RWPE1 (cell line): Measurements from ENCODE around the gene FGFR3.

Experiments
- CTCF ChIA-PET: fragments of 350-600 bp; sonication (Branson Sonifier 250); formaldehyde crosslinking; extraction: SDS; loops from one replicate; lab custom pipeline; 2021; lab: Yijun Ruan, JAX
- POLR2A ChIA-PET: fragments of 400-600 bp; formaldehyde crosslinking; extraction: SDS; loops from one replicate; lab custom pipeline; 2020; ENCODE audit warnings: antibody characterized with exemption; ENCODE audit not compliant: low non-redundant PET; lab: Yijun Ruan, JAX
- DNase-seq: peaks from one replicate; pipeline ENCODE4 v3.0.0; 2012; ENCODE audit warnings: low spot score
- H3K27ac ChIP-seq: fragments of 450-650 bp; 2 replicates; pipeline ENCODE4 v1.5.1; 2017
- TF ChIP-seq, protein P1 (sequence below): fragments of 450-650 bp; conservative IDR thresholded peaks from 2 replicates; pipeline ENCODE4 v1.5.1; 2017; ENCODE audit warnings: low read depth, mild to moderate bottlenecking

Gene FGFR3

DNA sequence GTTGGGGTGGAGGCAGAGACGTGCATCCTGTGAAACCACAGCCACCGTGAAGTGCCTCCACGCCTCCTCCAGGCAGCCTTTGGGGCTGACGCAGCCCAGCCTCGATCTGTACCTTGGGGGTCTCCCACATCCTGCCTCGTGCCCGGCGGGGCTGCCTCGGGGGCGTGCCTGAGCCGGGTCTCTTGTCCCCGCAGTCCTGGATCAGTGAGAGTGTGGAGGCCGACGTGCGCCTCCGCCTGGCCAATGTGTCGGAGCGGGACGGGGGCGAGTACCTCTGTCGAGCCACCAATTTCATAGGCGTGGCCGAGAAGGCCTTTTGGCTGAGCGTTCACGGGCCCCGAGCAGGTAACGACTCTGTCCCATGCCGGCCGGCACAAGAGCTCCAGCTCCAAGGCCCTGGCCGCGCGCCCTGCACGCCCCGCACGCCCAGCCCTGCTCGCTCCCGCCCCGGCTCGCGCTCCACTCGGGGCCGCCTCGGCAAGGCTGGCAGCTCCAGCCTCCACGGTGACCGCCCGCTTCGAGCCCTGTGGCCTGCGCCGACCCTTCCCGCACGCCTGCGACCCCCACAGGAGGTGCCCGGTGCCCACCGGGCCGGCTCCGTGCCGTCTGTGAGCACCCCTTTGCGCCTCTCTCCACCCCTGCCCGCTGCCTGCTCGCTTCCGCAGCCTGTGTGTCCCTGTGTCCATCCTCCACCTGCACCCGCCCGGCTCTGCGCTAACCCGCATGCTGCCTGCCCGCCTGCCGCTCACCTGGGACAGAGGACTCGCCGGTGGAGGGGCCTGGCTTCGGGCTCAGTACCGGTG, 9.8 kb downstream of the FGFR3 start:
- H3K27ac ChIP-seq: peak overlapping the region; percentile 91
- CTCF ChIA-PET: no interaction called here
- DNase-seq: no peak
- POLR2A ChIA-PET: no interaction called here
- TF ChIP-seq, protein P1, sequence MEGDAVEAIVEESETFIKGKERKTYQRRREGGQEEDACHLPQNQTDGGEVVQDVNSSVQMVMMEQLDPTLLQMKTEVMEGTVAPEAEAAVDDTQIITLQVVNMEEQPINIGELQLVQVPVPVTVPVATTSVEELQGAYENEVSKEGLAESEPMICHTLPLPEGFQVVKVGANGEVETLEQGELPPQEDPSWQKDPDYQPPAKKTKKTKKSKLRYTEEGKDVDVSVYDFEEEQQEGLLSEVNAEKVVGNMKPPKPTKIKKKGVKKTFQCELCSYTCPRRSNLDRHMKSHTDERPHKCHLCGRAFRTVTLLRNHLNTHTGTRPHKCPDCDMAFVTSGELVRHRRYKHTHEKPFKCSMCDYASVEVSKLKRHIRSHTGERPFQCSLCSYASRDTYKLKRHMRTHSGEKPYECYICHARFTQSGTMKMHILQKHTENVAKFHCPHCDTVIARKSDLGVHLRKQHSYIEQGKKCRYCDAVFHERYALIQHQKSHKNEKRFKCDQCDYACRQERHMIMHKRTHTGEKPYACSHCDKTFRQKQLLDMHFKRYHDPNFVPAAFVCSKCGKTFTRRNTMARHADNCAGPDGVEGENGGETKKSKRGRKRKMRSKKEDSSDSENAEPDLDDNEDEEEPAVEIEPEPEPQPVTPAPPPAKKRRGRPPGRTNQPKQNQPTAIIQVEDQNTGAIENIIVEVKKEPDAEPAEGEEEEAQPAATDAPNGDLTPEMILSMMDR: no peak

- CTCF ChIA-PET: interaction anchor here (0.6 to 0.7 kb wide), 2 partner anchors 51 to 425 kb away, joined by 3 to 5 read pairs; no protein-coding TSS in a partner anchor
- peak overlapping the region; percentile 91 for H3K27ac ChIP-seq
- DNase-seq: no peak
- POLR2A ChIA-PET: no interaction called here
- TF ChIP-seq, protein P1: no peak
Measured at GRCh38 chr4:1803523-1804423, 10.7 kb downstream of the FGFR3 start.

- peak overlapping the region; percentile 91 for H3K27ac ChIP-seq
- TF ChIP-seq, protein P1: no peak
- no peak for DNase-seq
- POLR2A ChIA-PET: no interaction called here
- CTCF ChIA-PET: no interaction called here
Measured at GRCh38 chr4:1804638-1805492, 11.8 kb downstream of the FGFR3 start.

DNA sequence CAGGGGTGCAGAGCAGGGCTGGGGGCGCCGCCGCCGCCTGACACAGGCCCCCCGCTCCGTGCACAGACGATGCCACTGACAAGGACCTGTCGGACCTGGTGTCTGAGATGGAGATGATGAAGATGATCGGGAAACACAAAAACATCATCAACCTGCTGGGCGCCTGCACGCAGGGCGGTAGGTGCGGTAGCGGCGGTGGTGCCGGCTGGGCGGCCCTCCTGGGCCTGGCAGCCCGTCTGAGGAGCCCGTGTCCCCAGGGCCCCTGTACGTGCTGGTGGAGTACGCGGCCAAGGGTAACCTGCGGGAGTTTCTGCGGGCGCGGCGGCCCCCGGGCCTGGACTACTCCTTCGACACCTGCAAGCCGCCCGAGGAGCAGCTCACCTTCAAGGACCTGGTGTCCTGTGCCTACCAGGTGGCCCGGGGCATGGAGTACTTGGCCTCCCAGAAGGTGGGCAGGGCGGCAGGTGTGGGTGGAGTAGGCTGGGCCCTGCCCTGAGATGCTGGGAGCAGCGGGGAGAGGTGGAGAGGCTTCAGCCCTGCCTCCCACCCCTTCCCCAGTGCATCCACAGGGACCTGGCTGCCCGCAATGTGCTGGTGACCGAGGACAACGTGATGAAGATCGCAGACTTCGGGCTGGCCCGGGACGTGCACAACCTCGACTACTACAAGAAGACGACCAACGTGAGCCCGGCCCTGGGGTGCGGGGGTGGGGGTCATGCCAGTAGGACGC, 12.6 kb downstream of the FGFR3 start:
- POLR2A ChIA-PET: no interaction called here
- TF ChIP-seq, protein P1: no peak
- CTCF ChIA-PET: interaction anchor here (1.6 kb wide), 1 partner anchor 58 kb away, joined by 3 read pairs; no protein-coding TSS in a partner anchor
- DNase-seq: no peak
- peak overlapping the region; percentile 91 for H3K27ac ChIP-seq

- peak overlapping the region; percentile 91 for H3K27ac ChIP-seq
- TF ChIP-seq, protein P1: no peak
- ChIA-PET POLR2A (no interaction called here), CTCF (interaction anchor here (1.6 kb wide), 1 partner anchor 58 kb away, joined by 3 read pairs; no protein-coding TSS in a partner anchor)
- DNase-seq: no peak
Measured at GRCh38 chr4:1806223-1806564, 13.1 kb downstream of the FGFR3 start.
